Activated CD8-positive, alpha-beta memory T cell treated with anti-CD3 and anti-CD28 coated beads, Interleukin-2, amount 10 ng/mL, durations not matched to agents 7 days and 5 days (primary cell): ENCODE results near the gene CRADD. TPM values are rescaled to one million over a fixed set of nuclear protein-coding genes. Genes with fewer than 3 reads are reported as not detected.

Source experiments
- ATAC-seq: fragments of 150-1000 bp; cut with Tn5 transposase; one replicate; pipeline ENCODE4 v1.10.0; 2021; ENCODE audit warnings: moderate library complexity
- CTCF ChIA-PET: fragments of 350-600 bp; sonication (Branson Sonifier 250); formaldehyde crosslinking; loops from one replicate; lab custom pipeline; 2021; ENCODE audit warnings: antibody characterized with exemption; lab: Charles Lee
- DNase-seq: peaks from one replicate; pipeline ENCODE4 v3.0.0-alpha.2; 2020
- H3K27ac Mint-ChIP-seq: one replicate; pipeline ENCODE4 v1.8.0; 2021; ENCODE audit warnings: mild to moderate bottlenecking, mixed read lengths
- H3K27me3 Mint-ChIP-seq: one replicate; pipeline ENCODE4 v1.8.0; 2021; ENCODE audit warnings: mixed read lengths
- H3K36me3 Mint-ChIP-seq: one replicate; pipeline ENCODE4 v1.8.0; 2021; ENCODE audit warnings: mild to moderate bottlenecking, mixed read lengths
- H3K4me1 Mint-ChIP-seq: one replicate; pipeline ENCODE4 v1.8.0; 2021; ENCODE audit warnings: mixed read lengths
- H3K4me3 Mint-ChIP-seq: one replicate; pipeline ENCODE4 v1.8.0; 2021; ENCODE audit warnings: mild to moderate bottlenecking, moderate library complexity, mixed read lengths
- H3K9me3 Mint-ChIP-seq: one replicate; pipeline ENCODE4 v1.8.0; 2022; ENCODE audit warnings: low read depth, mixed read lengths
- total RNA-seq, 2 experiments: library from RNA; stranded (reverse); gene quantifications; one replicate each; pipeline ENCODE4 v1.2.3, GENCODE V29; 2021

Gene CRADD
- total RNA-seq, 2 experiments from 2014 or later: 10.8 to 13.1 TPM

GRCh38 chr12:93937812-93938211, 260.6 kb downstream of the CRADD start:
- CTCF ChIA-PET: no interaction called here
- no peaks in the 10 kb centered on the region for H3K4me1 Mint-ChIP-seq
- no peaks in the 10 kb centered on the region for H3K36me3 Mint-ChIP-seq
- DNase-seq (no peak), ATAC-seq (no peak)
- no peak overlapping the region for H3K27ac Mint-ChIP-seq
- peaks cover 4% of the 10 kb centered on the region for H3K9me3 Mint-ChIP-seq
- H3K27me3 Mint-ChIP-seq: peaks cover 2% of the 10 kb centered on the region
- no peak overlapping the region for H3K4me3 Mint-ChIP-seq

DNA sequence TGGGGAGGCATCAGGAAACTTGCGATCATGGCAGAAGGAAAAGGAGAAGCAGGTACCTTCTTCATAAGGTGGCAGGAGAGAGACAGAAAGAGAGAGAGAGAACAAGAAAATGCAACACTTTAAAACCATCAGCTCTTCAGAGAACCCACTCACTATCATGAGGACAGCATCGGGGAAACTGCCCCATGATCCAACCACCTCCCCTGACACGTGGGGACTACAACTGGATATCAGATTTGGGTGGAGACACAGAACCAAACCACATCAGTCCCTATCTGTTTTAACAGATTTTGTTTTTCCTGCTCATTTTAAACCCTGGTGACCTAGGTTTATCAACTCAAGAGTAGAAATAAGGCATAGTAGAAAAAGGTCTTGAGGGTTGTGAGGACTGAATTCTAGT, 261.1 kb downstream of the CRADD start:
- peaks cover 4% of the 10 kb centered on the region for H3K9me3 Mint-ChIP-seq
- no peak overlapping the region for H3K4me3 Mint-ChIP-seq
- H3K27ac Mint-ChIP-seq: no peak overlapping the region
- no peaks in the 10 kb centered on the region for H3K36me3 Mint-ChIP-seq
- DNase-seq (no peak), ATAC-seq (no peak)
- CTCF ChIA-PET: no interaction called here
- H3K4me1 Mint-ChIP-seq: no peaks in the 10 kb centered on the region
- peaks cover 2% of the 10 kb centered on the region for H3K27me3 Mint-ChIP-seq

DNA sequence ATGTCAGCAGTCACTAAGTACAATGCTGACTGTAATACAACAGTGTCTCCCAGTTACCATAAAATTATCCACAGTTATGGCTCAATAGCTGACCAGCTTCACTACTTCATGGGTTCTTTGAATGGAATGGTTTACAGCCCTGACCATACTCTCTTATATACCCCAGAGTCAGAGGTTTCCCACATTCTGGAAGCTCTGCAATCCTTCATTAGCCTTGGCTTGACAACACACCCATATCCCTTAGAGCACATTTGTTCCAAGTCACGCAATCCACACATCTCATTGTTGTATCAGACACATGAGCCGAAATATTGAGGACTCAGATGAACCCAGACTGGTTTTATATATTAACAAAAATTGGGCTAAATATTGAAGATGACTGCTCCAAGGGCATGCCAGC, 261.8 kb downstream of the CRADD start:
- H3K4me3 Mint-ChIP-seq: no peak overlapping the region
- H3K9me3 Mint-ChIP-seq: peaks cover 4% of the 10 kb centered on the region
- CTCF ChIA-PET: no interaction called here
- no peak overlapping the region for H3K27ac Mint-ChIP-seq
- H3K36me3 Mint-ChIP-seq: no peaks in the 10 kb centered on the region
- H3K27me3 Mint-ChIP-seq: peaks cover 2% of the 10 kb centered on the region
- no peak for DNase-seq
- no peaks in the 10 kb centered on the region for H3K4me1 Mint-ChIP-seq
- ATAC-seq: no peak

GRCh38 chr12:93939641-93940325, 262.6 kb downstream of the CRADD start:
- Mint-ChIP-seq H3K36me3 (no peaks in the 10 kb centered on the region), H3K4me1 (no peaks in the 10 kb centered on the region), H3K9me3 (peaks cover 2% of the 10 kb centered on the region), H3K4me3 (no peak overlapping the region), H3K27ac (no peak overlapping the region), H3K27me3 (peaks cover 2% of the 10 kb centered on the region)
- CTCF ChIA-PET: no interaction called here
- DNase-seq (no peak), ATAC-seq (no peak)

- DNase-seq (no peak), ATAC-seq (no peak)
- Mint-ChIP-seq H3K36me3 (no peaks in the 10 kb centered on the region), H3K9me3 (no peaks in the 10 kb centered on the region), H3K4me3 (no peak overlapping the region), H3K4me1 (no peaks in the 10 kb centered on the region), H3K27ac (no peak overlapping the region), H3K27me3 (peaks cover 22% of the 10 kb centered on the region)
- CTCF ChIA-PET: no interaction called here
Observed at GRCh38 chr12:93943780-93944179, 266.6 kb downstream of the CRADD start.

DNA sequence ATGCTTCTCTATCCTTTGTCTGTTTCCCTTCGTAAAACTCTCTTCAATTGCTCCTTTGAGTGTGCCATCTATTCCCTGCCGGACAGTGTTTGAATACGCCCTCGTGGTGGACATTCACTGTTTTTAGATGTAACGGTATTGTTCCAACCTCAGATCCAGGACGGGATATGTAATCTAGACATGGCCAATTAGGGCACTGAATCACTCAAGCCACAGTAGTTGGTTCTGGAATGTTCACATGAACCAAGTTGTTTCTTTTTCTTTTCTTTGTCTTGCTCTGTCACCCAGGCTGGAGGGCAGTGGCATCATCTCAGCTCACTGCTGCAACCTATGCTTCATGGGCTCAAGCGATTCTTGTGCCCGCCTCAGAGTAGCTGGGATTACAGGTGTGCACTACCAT, 267.0 kb downstream of the CRADD start:
- Mint-ChIP-seq H3K36me3 (no peaks in the 10 kb centered on the region), H3K4me1 (no peaks in the 10 kb centered on the region), H3K4me3 (no peak overlapping the region), H3K27ac (no peak overlapping the region), H3K27me3 (peaks cover 25% of the 10 kb centered on the region), H3K9me3 (no peaks in the 10 kb centered on the region)
- ATAC-seq (no peak), DNase-seq (no peak)
- CTCF ChIA-PET: no interaction called here

Other genes starting within 250 kb of the CRADD start
- 100 to 1,000 TPM; 166 to 213 TPM for gene UBE2N, start 235.4 kb upstream of the CRADD start, total RNA-seq
- 10 to 100 TPM; 47.9 to 63.3 TPM for gene MRPL42, start 209.9 kb upstream of the CRADD start, total RNA-seq
- 10 to 100 TPM; 24.6 to 33.9 TPM for gene SOCS2, start 104.7 kb upstream of the CRADD start, total RNA-seq